M059J (cell line): ENCODE data around the gene PAGE2B. TPM values are rescaled to one million over a fixed set of nuclear protein-coding genes. Genes with fewer than 3 reads are reported as not detected.
"Not testable (repeated sequence)": the region's sequence is repeated elsewhere in the genome, so short reads cannot be mapped to it uniquely, and the experiment has no call there.

Experiments used
- DNase-seq: peaks from one replicate; pipeline ENCODE4 v3.0.0-alpha.2; 2012; ENCODE audit warnings: low read depth
- total RNA-seq: library from RNA; depleted of rRNA; stranded (reverse); fragments of >200 nt; shearing (Covaris generic); gene quantifications from 2 replicates; pipeline ENCODE4 v1.2.3, GENCODE V29; 2014; rRNA removed

The PAGE2B gene
- total RNA-seq, result not detected in 2 replicates

- DNase-seq, result no peak
These were observed at the start of gene PAGE2B for GRCh38 chrX:55074851-55075467. PAGE2B (plus strand) TSS chrX:55075030; CDS start chrX:55076042, 1,012 bp downstream.

- DNase-seq, result no peak
These were observed 48.7 kb upstream of the PAGE2B start for GRCh38 chrX:55026143-55026542.

- no peak for DNase-seq
These were observed 48.0 kb upstream of the PAGE2B start for GRCh38 chrX:55026840-55027239.

- no peak for DNase-seq
These were observed 46.8 kb upstream of the PAGE2B start for GRCh38 chrX:55028040-55028439.

GRCh38 chrX:55028611-55029010, 46.2 kb upstream of the PAGE2B start:
- no peak for DNase-seq

GRCh38 chrX:55029291-55029690, 45.5 kb upstream of the PAGE2B start:
- no peak for DNase-seq

GRCh38 chrX:55030271-55031205, 44.3 kb upstream of the PAGE2B start, which contains the start of gene ALAS2:
ALAS2 (minus strand) TSS chrX:55030977; CDS start chrX:55026000, 4,977 bp downstream.
- no peak for DNase-seq

- no peak for DNase-seq
These were observed 41.4 kb upstream of the PAGE2B start for GRCh38 chrX:55033429-55033828.

GRCh38 chrX:55039471-55039870, 35.4 kb upstream of the PAGE2B start:
- peak; percentile 0 for DNase-seq

GRCh38 chrX:55041514-55041913, 33.3 kb upstream of the PAGE2B start:
- no peak for DNase-seq

- not testable (repeated sequence) for DNase-seq
These were observed 24.2 kb upstream of the PAGE2B start for GRCh38 chrX:55050599-55050998.

GRCh38 chrX:55056820-55057674, 17.8 kb upstream of the PAGE2B start:
- DNase-seq, result peak; percentile 47

GRCh38 chrX:55057675-55058249, 17.1 kb upstream of the PAGE2B start:
- DNase-seq, result peak; percentile 32

- DNase-seq, result not testable (repeated sequence)
These were observed 7.7 kb upstream of the PAGE2B start for GRCh38 chrX:55067180-55067579.

- no peak for DNase-seq
These were observed 2.5 kb upstream of the PAGE2B start for GRCh38 chrX:55072286-55072685.

- DNase-seq, result no peak
These were observed 14.1 kb downstream of the PAGE2B start, which contains the start of gene PAGE2 for GRCh38 chrX:55088795-55089489. PAGE2 (plus strand) TSS chrX:55089018; CDS start chrX:55090021, 1,003 bp downstream.

GRCh38 chrX:55098691-55099090, 23.9 kb downstream of the PAGE2B start:
- no peak for DNase-seq

- no peak for DNase-seq
These were observed 24.3 kb downstream of the PAGE2B start for GRCh38 chrX:55099162-55099561.

GRCh38 chrX:55102754-55103153, 27.9 kb downstream of the PAGE2B start:
- no peak for DNase-seq

- no peak for DNase-seq
These were observed 32.4 kb downstream of the PAGE2B start for GRCh38 chrX:55107262-55107661.

GRCh38 chrX:55107911-55108310, 33.1 kb downstream of the PAGE2B start:
- DNase-seq, result no peak
